HL-60 (cell line): ENCODE measurements around the gene PHF21B.

ENCODE experiments used
- DNase-seq, 2 experiments: peaks; one replicate each; pipeline ENCODE4 v3.0.0-alpha.2; 2010 to 2020; ENCODE audit warnings: low read depth in 1 of 2, low spot score in 1 of 2
- H3K27ac ChIP-seq: fragments of 250-450 bp; sonication (Bioruptor Pico); replicated peaks from 2 replicates; pipeline ENCODE4 v1.5.1; 2020; ENCODE audit warnings: mild to moderate bottlenecking, moderate library complexity
- H3K27me3 ChIP-seq: fragments of 250-450 bp; sonication (Bioruptor Pico); 2 replicates; pipeline ENCODE4 v1.5.1; 2021; ENCODE audit warnings: mild to moderate bottlenecking, moderate library complexity; ENCODE audit not compliant: insufficient read depth, poor library complexity, severe bottlenecking
- H3K4me3 ChIP-seq: replicated peaks from 2 replicates; pipeline ENCODE4 v1.5.1; 2011; ENCODE audit warnings: mild to moderate bottlenecking, control low read depth, low read length; ENCODE audit not compliant: insufficient read depth
- CTCF ChIP-seq: IDR thresholded peaks from one replicate; pipeline ENCODE4 v1.5.1; 2011; ENCODE audit warnings: low read length, control low read depth, inconsistent platforms; ENCODE audit not compliant: insufficient read depth
- GABPA ChIP-seq: IDR thresholded peaks from 2 replicates; pipeline ENCODE4 v1.6.1; 2012; ENCODE audit warnings: low read depth
- POLR2AphosphoS5 ChIP-seq: IDR thresholded peaks from 2 replicates; pipeline ENCODE4 v1.6.1; 2012; ENCODE audit warnings: low read depth
- REST ChIP-seq: IDR thresholded peaks from 2 replicates; pipeline ENCODE4 v1.6.1; 2012; ENCODE audit warnings: low read depth; ENCODE audit not compliant: insufficient replicate concordance
- SPI1 ChIP-seq: IDR thresholded peaks from 2 replicates; pipeline ENCODE4 v1.6.1; 2012; ENCODE audit warnings: low read depth, mild to moderate bottlenecking, borderline replicate concordance

Gene PHF21B

GRCh38 chr22:44956840-44957767, 52.7 kb downstream of the PHF21B start:
- Histone ChIP-seq H3K27me3 (peaks cover 6% of the 10 kb centered on the region), H3K27ac (no peak overlapping the region), H3K4me3 (no peak overlapping the region)
- TF ChIP-seq GABPA (no peak), CTCF (no peak), SPI1 (no peak), REST (no peak), POLR2AphosphoS5 (no peak)
- DNase-seq, result no peak

- DNase-seq, result no peak
- H3K27ac ChIP-seq, result no peak overlapping the region
- H3K4me3 ChIP-seq, result no peak overlapping the region
- TF ChIP-seq REST, result no peak
- no peak for TF ChIP-seq CTCF
- TF ChIP-seq GABPA, result no peak
- no peak for TF ChIP-seq POLR2AphosphoS5
- no peak for TF ChIP-seq SPI1
- H3K27me3 ChIP-seq, result peaks cover 6% of the 10 kb centered on the region
Observed at GRCh38 chr22:44955102-44955501, 54.7 kb downstream of the PHF21B start.

- TF ChIP-seq SPI1 (no peak), POLR2AphosphoS5 (no peak), REST (no peak), GABPA (no peak), CTCF (no peak)
- Histone ChIP-seq H3K4me3 (no peak overlapping the region), H3K27me3 (peaks cover 6% of the 10 kb centered on the region), H3K27ac (no peak overlapping the region)
- DNase-seq, result no peak
Observed at GRCh38 chr22:44954149-44954548, 55.7 kb downstream of the PHF21B start.
